Measurements from ENCODE around the gene TAF10.

GRCh38 chr11:6571434-6572008 lies 40.5 kb downstream of the TAF10 start:
- TF ChIP-seq CTCF (conservative IDR thresholded peaks at IDR 0.05): no peak
- TF ChIP-seq EZH2 (IDR thresholded peaks at IDR 0.05; ENCODE audit: low read depth): no peak

Data from PC-9 (cell line).